Retinal pigment epithelial cell (primary cell): ENCODE data around the gene PLCB3.
"Not testable (repeated sequence)": the region's sequence is repeated elsewhere in the genome, so short reads cannot be mapped to it uniquely, and the experiment has no call there.

Experiments
- DNase-seq: peaks from one replicate; pipeline ENCODE4 v3.0.0-alpha.2; 2010; ENCODE audit warnings: low read depth
- H3K4me3 ChIP-seq: 2 replicates; pipeline ENCODE4 v1.5.1; 2011; ENCODE audit warnings: mild to moderate bottlenecking, low read length, control low read depth, moderate library complexity
- CTCF ChIP-seq: conservative IDR thresholded peaks from 2 replicates; pipeline ENCODE4 v1.5.1; 2011; ENCODE audit warnings: low read depth, low read length, control low read depth, inconsistent platforms

The PLCB3 gene

DNA sequence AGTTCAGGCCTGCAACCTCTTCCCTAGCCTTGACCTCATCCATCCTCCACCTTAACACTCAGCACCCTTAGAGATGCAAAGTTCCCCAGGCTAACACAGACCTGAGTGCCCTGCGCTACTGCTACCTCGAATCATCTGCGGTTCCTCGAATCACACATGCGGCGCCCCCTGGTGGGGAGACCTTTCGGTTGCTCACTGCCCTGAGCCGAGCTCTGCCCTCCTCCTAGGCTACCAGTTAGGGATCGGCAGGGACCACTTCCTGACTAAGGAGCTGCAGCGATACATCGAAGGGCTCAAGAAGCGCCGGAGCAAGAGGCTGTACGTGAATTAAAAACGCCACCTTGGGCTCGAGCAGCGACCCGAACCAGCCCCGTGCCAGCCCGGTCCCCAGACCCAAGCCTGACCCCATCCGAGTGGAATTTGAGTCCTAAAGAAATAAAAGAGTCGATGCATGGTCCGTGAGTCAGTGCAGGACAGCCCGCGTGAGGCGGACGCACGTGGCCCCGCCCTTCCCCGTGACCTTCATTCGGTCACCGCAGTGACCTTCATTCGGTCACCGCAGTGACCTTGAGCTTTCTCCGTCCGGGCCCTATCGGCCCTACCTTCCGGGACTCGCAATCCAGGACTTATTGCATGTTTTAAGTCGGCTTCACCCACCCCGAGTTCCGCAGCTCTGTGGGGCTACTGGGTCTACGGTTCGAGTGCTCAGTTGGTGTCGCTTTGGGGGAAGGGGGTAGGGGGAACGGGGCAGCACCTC, 53.2 kb downstream of the PLCB3 start:
- peak; percentile 92 for TF ChIP-seq CTCF
- DNase-seq, result peak; percentile 55
- H3K4me3 ChIP-seq, result peak overlapping the region; percentile 58

DNA sequence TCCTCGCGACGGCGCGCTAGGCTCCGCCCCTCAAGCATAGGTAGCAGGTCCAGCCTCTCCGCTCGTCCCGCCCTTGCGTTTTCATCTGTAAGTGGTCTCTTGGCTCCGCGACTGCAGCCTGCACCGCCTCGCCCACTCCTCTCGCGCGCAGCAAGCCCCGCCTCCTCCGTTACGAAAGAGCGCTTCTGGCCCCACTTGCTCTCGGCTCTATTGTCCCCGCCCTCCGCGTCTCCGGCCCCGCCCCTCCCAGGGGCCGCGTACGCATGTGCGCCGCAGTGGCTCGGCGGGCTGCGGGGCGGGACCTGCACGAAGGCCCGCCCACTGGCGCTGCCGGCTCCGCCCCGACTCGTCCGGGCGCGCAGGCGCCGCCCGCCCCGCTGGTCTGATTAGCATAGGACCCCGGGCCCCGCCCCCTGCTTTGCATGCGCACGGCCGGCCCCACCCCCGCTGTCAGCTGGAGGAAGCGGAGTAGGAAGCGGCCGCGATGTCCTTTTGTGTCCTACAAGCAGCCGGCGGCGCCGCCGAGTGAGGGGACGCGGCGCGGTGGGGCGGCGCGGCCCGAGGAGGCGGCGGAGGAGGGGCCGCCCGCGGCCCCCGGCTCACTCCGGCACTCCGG, 53.9 kb downstream of the PLCB3 start, which contains the start of gene ESRRA:
Gene ESRRA (plus strand): TSS at position 450 of the 616 bp plus-strand sequence. CDS start 1,656 bp downstream, outside the sequence.
- H3K4me3 ChIP-seq, result peak within 1 kb of the TSS; percentile 73
- DNase-seq, result peak; percentile 92
- TF ChIP-seq CTCF, result no peak

DNA sequence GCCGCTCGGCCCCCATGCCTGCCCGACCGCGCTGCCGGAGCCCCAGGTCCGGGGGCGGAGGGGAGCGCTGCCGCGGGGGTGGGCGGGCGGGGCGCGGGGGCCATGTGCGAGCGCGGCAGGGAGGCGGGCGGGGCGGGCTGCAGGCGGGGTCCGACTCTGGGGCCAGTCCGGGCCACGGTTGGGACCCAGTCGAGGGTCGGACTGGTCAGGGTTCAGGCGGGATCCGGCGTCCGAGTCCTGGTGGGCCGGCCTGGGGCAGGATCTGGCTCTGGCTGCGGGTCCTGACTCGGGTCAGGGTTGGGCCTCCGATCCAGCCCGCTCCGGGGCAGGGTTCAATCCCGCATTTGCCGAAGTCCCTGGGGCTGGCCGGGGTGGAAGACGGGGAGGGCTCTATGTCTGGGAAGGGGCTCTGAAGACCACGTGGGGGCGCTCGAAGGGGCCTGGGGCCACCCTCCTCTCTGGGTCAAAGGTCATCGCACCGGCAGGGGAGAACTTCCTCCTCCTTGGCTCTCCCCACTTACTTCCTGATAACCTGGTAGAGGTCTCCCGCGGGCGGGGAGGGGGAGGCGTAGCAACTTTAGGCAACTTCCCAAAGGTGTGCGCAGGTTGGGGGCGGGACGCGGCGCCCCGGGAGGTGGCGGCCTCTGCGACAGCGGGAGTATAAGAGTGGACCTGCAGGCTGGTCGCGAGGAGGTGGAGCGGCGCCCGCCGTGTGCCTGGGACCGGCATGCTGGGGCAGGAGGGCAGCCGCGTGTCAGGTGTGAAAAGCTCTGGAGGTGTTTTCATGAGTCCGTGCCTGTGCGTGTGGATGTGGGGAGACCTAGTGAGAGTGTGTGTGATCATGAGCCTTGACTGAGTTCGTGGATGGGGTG, 54.6 kb downstream of the PLCB3 start:
- TF ChIP-seq CTCF, result peak; percentile 38

GRCh38 chr11:64306563-64306875, 55.2 kb downstream of the PLCB3 start:
- no peak for TF ChIP-seq CTCF
- peak overlapping the region; percentile 73 for H3K4me3 ChIP-seq

More for the DNA sequence above, 54.6 kb downstream of the PLCB3 start:
- no peak for DNase-seq
- peak overlapping the region; percentile 73 for H3K4me3 ChIP-seq

DNA sequence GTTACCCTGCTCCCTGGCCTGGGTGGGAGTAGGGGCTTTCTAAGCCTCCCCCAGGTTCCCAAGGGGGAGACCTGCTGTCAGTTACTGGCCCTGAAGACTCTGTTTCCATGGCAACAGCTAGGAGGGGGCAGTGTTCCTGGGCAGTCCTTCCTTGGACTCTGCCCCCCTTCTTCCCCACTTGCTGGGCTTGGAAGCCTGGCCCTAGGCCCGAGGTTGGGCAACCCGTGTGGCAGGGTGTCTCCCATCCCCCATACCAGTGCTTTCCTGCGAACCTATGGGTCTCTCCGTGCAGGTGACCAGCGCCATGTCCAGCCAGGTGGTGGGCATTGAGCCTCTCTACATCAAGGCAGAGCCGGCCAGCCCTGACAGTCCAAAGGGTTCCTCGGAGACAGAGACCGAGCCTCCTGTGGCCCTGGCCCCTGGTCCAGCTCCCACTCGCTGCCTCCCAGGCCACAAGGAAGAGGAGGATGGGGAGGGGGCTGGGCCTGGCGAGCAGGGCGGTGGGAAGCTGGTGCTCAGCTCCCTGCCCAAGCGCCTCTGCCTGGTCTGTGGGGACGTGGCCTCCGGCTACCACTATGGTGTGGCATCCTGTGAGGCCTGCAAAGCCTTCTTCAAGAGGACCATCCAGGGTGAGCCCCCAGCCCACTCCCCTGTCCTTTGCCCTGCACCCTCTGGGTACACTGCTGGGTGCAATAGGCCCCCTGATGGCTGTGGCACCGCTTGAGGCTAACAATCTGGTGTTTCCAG, 55.7 kb downstream of the PLCB3 start:
- no peak for DNase-seq
- TF ChIP-seq CTCF, result no peak
- peak overlapping the region; percentile 73 for H3K4me3 ChIP-seq

More at GRCh38 chr11:64306563-64306875, 55.2 kb downstream of the PLCB3 start:
- DNase-seq, result no peak

DNA sequence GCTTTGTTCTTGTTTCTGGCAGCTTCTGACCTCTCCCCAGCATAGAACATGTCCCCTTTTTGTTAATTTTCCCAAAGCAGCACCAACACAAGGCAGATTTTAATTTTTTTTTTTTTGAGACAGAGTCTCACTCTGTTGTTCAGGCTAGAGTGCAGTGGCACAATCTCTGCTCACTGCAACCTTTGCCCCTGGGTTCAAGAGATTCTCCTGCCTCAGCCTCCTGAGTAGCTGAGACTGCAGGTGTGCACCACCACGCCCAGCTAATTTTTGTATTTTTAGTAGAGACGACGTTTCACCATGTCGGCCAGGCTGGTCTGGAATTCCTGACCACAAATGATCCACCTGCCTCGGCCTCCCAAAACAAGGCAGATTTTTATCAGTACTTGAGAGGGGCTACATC, 56.5 kb downstream of the PLCB3 start:
- not testable (repeated sequence) for H3K4me3 ChIP-seq, DNase-seq

DNA sequence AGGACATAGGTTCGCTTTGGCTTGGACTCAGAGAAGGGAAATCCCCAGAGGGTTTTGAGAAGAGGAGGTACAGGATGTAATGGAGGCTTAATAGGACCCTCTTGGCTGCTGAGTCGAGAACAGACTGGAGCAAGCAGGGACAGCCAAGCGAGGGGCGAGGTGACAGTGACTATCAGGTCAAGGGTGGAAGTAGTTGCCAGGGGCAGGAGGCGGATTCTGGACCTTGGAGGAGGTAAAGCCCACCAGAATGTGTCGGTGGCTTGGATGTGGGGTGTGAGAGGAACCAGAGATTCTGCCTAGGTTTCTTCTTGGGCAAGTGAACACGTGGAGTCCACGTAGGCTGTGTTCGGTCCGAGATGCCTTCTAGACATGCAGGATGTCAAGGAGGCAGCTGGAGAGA, 61.6 kb downstream of the PLCB3 start:
- no peak overlapping the region for H3K4me3 ChIP-seq
- no peak for DNase-seq
- no peak for TF ChIP-seq CTCF
